B cell (primary cell): ENCODE measurements around the gene MAN2A2. TPM values are rescaled to one million over a fixed set of nuclear protein-coding genes. Genes with fewer than 3 reads are reported as not detected.
A peak's percentile ranks its signal among the peaks of the same experiment; 100 is the strongest.

Source experiments
- ATAC-seq: fragments of 200-7000 bp; cut with Tn5 transposase; one replicate; pipeline ENCODE4 v1.10.0; 2021; ENCODE audit warnings: low read depth, mild to moderate bottlenecking, moderate number of reproducible peaks, moderate library complexity
- CTCF ChIA-PET: fragments of 350-600 bp; sonication (Branson Sonifier 250); formaldehyde crosslinking; loops from one replicate; lab custom pipeline; 2021; ENCODE audit warnings: antibody characterized with exemption, inconsistent platforms; lab: Charles Lee
- POLR2A ChIA-PET: fragments of 350-600 bp; sonication (Branson Sonifier 250); formaldehyde crosslinking; loops from one replicate; lab custom pipeline; 2021; ENCODE audit warnings: antibody characterized with exemption; lab: Charles Lee
- DNase-seq: peaks from one replicate; pipeline ENCODE4 v3.0.0; 2013
- H2AFZ ChIP-seq: 2 replicates; pipeline ENCODE4 v1.6.1; 2012; ENCODE audit warnings: mild to moderate bottlenecking, low read depth, low read length; ENCODE audit not compliant: insufficient read depth, poor library complexity, severe bottlenecking
- H3K27ac ChIP-seq, 2 donors: 1 replicate in 1 of 2; 2 replicates in 1 of 2; pipeline ENCODE4 v1.5.1; 2012 to 2013; ENCODE audit warnings: low read length in 2 of 2, mild to moderate bottlenecking in 2 of 2, moderate library complexity in 1 of 2
- H3K27me3 ChIP-seq, 4 experiments: fragments of 200-600 bp in 1 of 4; sonication (generic) in 1 of 4; replicated peaks in 1 of 4; 1 replicate in 2 of 4; 2 replicates in 2 of 4; pipeline versions ENCODE4 v1.6.1 to v1.7.0; 2013 to 2016; ENCODE audit warnings: low read length in 3 of 4, mild to moderate bottlenecking in 2 of 4, mixed read lengths in 1 of 4, moderate library complexity in 1 of 4; ENCODE audit not compliant: insufficient read depth in 4 of 4, control insufficient read depth in 3 of 4; ENCODE audit errors: control extremely low read depth in 1 of 4
- H3K36me3 ChIP-seq, 2 experiments: replicated peaks in 1 of 2; 1 replicate in 1 of 2; 2 replicates in 1 of 2; pipeline versions ENCODE4 v1.6.1 to v1.7.1; 2013; ENCODE audit warnings: low read length in 1 of 2; ENCODE audit not compliant: insufficient read depth in 2 of 2, control insufficient read depth in 1 of 2; ENCODE audit errors: control extremely low read depth in 1 of 2, extremely low read depth in 1 of 2
- H3K4me1 ChIP-seq, 2 donors: fragments of 200-600 bp in 1 of 2; sonication (generic) in 1 of 2; 1 replicate in 1 of 2; 2 replicates in 1 of 2; pipeline versions ENCODE4 v1.5.1 to v1.6.1; 2013 to 2017; ENCODE audit warnings: low read length in 2 of 2; ENCODE audit not compliant: control insufficient read depth in 2 of 2, insufficient read depth in 2 of 2
- H3K4me2 ChIP-seq: replicated peaks from 2 replicates; pipeline ENCODE3; 2012; ENCODE audit warnings: mild to moderate bottlenecking, low read depth, low read length; ENCODE audit not compliant: poor library complexity, severe bottlenecking
- H3K4me3 ChIP-seq, 5 experiments: fragments of 200-600 bp in 1 of 5; sonication (generic) in 1 of 5; 1 replicate in 3 of 5; 2 replicates in 2 of 5; pipeline versions ENCODE4 v1.5.1 to v1.7.0; 2011 to 2016; ENCODE audit warnings: low read length in 4 of 5, mild to moderate bottlenecking in 4 of 5, low read depth in 2 of 5, control low read depth in 1 of 5, moderate library complexity in 1 of 5; ENCODE audit not compliant: insufficient read depth in 1 of 5; ENCODE audit errors: control extremely low read depth in 1 of 5, extremely low read depth in 1 of 5
- H3K79me2 ChIP-seq: fragments of 200-600 bp; sonication (generic); one replicate; pipeline ENCODE4 v1.6.0; 2016; ENCODE audit warnings: low read length; ENCODE audit not compliant: control insufficient read depth, insufficient read depth
- H3K9ac ChIP-seq: fragments of 200-600 bp; sonication (generic); 2 replicates; pipeline ENCODE4 v1.6.1; 2017; ENCODE audit warnings: mild to moderate bottlenecking, low read length, moderate library complexity
- H3K9me3 ChIP-seq, 3 donors: one replicate each; pipeline versions ENCODE4 v1.6.1 to v1.7.1; 2013; ENCODE audit warnings: low read length in 2 of 3; ENCODE audit not compliant: control insufficient read depth in 2 of 3, insufficient read depth in 1 of 3; ENCODE audit errors: control extremely low read depth in 1 of 3
- H4K20me1 ChIP-seq: 2 replicates; pipeline ENCODE4 v1.6.0; 2012; ENCODE audit warnings: mild to moderate bottlenecking, low read length; ENCODE audit not compliant: insufficient read depth, control insufficient read depth, poor library complexity, severe bottlenecking
- H3K27ac Mint-ChIP-seq: one replicate; pipeline ENCODE4 v1.8.0; 2021; ENCODE audit warnings: mixed read lengths
- H3K27me3 Mint-ChIP-seq: one replicate; pipeline ENCODE4 v1.8.0; 2021; ENCODE audit warnings: mixed read lengths
- H3K4me1 Mint-ChIP-seq: one replicate; pipeline ENCODE4 v1.8.0; 2021; ENCODE audit warnings: mixed read lengths
- H3K4me3 Mint-ChIP-seq: one replicate; pipeline ENCODE4 v1.8.0; 2021; ENCODE audit warnings: mixed read lengths
- H3K9me3 Mint-ChIP-seq: one replicate; pipeline ENCODE4 v1.8.0; 2022; ENCODE audit warnings: mixed read lengths; ENCODE audit not compliant: insufficient read depth
- CTCF ChIP-seq: fragments of 200-600 bp; IDR thresholded peaks from one replicate; pipeline ENCODE4 v1.8.0; 2022; ENCODE audit warnings: antibody characterized with exemption, mild to moderate bottlenecking
- EZH2 ChIP-seq: IDR thresholded peaks from 2 replicates; pipeline ENCODE4 v1.6.1; 2012; ENCODE audit warnings: borderline replicate concordance, low read depth, mild to moderate bottlenecking, moderate library complexity, low read length; ENCODE audit not compliant: insufficient read depth, poor library complexity, severe bottlenecking
- WGBS: methylation state at CpG from one replicate; pipeline ENCODE4 v1.1.5; 2013; ENCODE audit warnings: missing lambda C conversion rate; ENCODE audit not compliant: insufficient coverage; 5-methylcytosine and 5-hydroxymethylcytosine counted together
- intact Hi-C: fragments of 100-400 bp; cut with micrococcal nuclease; formaldehyde crosslinking; loops from one replicate; pipeline ENCODE4 v1.10.0; 2022
- polyA plus RNA-seq: library from polyadenylated mRNA; depleted of rRNA; stranded (reverse); fragments of >200 nt; gene quantifications from 2 replicates; pipeline ENCODE4 v1.2.3, GENCODE V29; 2012
- total RNA-seq, 2 donors: library from RNA; stranded (reverse); fragments of 120-200 nt in 1 of 2; gene quantifications; 1 replicate in 1 of 2; 2 replicates in 1 of 2; pipeline versions ENCODE4 v1.2.3 to v1.2.4, GENCODE V29; 2013 to 2022

Gene MAN2A2
- total and polyA plus RNA-seq, 2 donors (not counting 1 experiment from before 2014, with no cell fraction given) = 180 to 234 TPM

- no peak for DNase-seq
- Histone ChIP-seq H3K79me2 (no peaks in the 10 kb centered on the region), H3K27me3 (no peaks in the 10 kb centered on the region), H3K4me3 (no peak overlapping the region), H3K9me3 (no peaks in the 10 kb centered on the region), H2AFZ (peak overlapping the region; percentile 2), H3K4me1 (peaks cover 0 to 11% of the 10 kb centered on the region in 2 donors), H3K4me2 (no peak overlapping the region), H3K27ac (no peak overlapping the region), H4K20me1 (no peaks in the 10 kb centered on the region), H3K36me3 (peaks cover 2 to 92% of the 10 kb centered on the region in 2 experiments), H3K9ac (no peak overlapping the region)
- peak overlapping the region; percentile 80 for H3K27ac Mint-ChIP-seq
- TF ChIP-seq EZH2 = no peak
- TF ChIP-seq CTCF = no peak
- H3K27me3 Mint-ChIP-seq = no peaks in the 10 kb centered on the region
- WGBS = 58% methylated on average over 24 of the region's 25 CpGs
- no peak overlapping the region for H3K4me3 Mint-ChIP-seq
- ATAC-seq = no peak
- POLR2A ChIA-PET = no interaction called here
- H3K4me1 Mint-ChIP-seq = peaks cover 10% of the 10 kb centered on the region
- intact Hi-C loops = no loop called here
- H3K9me3 Mint-ChIP-seq = no peaks in the 10 kb centered on the region
- CTCF ChIA-PET = interaction anchor here (0.8 kb wide), 1 partner anchor 40 kb away, joined by 4 read pairs; no protein-coding TSS in a partner anchor
Measured at GRCh38 chr15:90915808-90916440, 12.8 kb downstream of the MAN2A2 start.

- Histone ChIP-seq H4K20me1 (no peaks in the 10 kb centered on the region), H3K9me3 (no peaks in the 10 kb centered on the region), H3K4me2 (no peak overlapping the region), H3K4me3 (no peak overlapping the region), H3K79me2 (no peaks in the 10 kb centered on the region), H3K36me3 (peaks cover 6 to 92% of the 10 kb centered on the region in 2 experiments), H2AFZ (no peak overlapping the region), H3K27me3 (no peaks in the 10 kb centered on the region), H3K9ac (no peak overlapping the region), H3K4me1 (peaks cover 0 to 11% of the 10 kb centered on the region in 2 donors), H3K27ac (no peak overlapping the region)
- POLR2A ChIA-PET = no interaction called here
- Mint-ChIP-seq H3K9me3 (no peaks in the 10 kb centered on the region), H3K4me3 (no peak overlapping the region), H3K27me3 (no peaks in the 10 kb centered on the region), H3K4me1 (peaks cover 10% of the 10 kb centered on the region), H3K27ac (peak overlapping the region; percentile 80)
- 81% methylated on average over 11 of the region's 11 CpGs for WGBS
- CTCF ChIA-PET = no interaction called here
- ATAC-seq (no peak), DNase-seq (no peak)
- TF ChIP-seq EZH2 (no peak), CTCF (no peak)
- intact Hi-C loops = no loop called here
Measured at GRCh38 chr15:90916461-90916860, 13.4 kb downstream of the MAN2A2 start.
